HepG2 (cell line): ENCODE data around the gene ZCCHC10. TPM values are rescaled to one million over a fixed set of nuclear protein-coding genes. Genes with fewer than 3 reads are reported as not detected.
A peak's percentile ranks its signal among the peaks of the same experiment; 100 is the strongest.

ENCODE experiments used
- MATR3 ChIP-seq: sonication (generic); formaldehyde crosslinking; IDR thresholded peaks from 2 replicates; pipeline ENCODE4 v1.4.0; 2020; ENCODE audit warnings: missing genetic modification reagents
- MLLT10 ChIP-seq: sonication (generic); formaldehyde crosslinking; IDR thresholded peaks from 2 replicates; pipeline ENCODE4 v1.4.0; 2020; ENCODE audit warnings: missing genetic modification reagents
- NONO ChIP-seq, 2 experiments: fragments of 450-650 bp in 1 of 2; sonication (generic) in 1 of 2; formaldehyde crosslinking in 1 of 2; IDR thresholded peaks in 1 of 2; conservative IDR thresholded peaks in 1 of 2; 2 replicates each; pipeline versions ENCODE4 v1.6.1 to v1.8.0; 2017 to 2022; ENCODE audit warnings: mild to moderate bottlenecking in 1 of 2, missing genetic modification reagents in 1 of 2, moderate library complexity in 1 of 2
- RFX3 ChIP-seq: IDR thresholded peaks from 2 replicates; pipeline ENCODE4 v1.6.1; 2016; ENCODE audit warnings: missing biosample characterization, missing genetic modification reagents
- ZNF326 ChIP-seq: sonication (generic); formaldehyde crosslinking; IDR thresholded peaks from 2 replicates; pipeline ENCODE4 v1.4.0; 2020; ENCODE audit warnings: missing genetic modification reagents, borderline replicate concordance
- ZNF549 ChIP-seq: sonication (generic); formaldehyde crosslinking; IDR thresholded peaks from 2 replicates; pipeline ENCODE4 v1.5.0; 2020; ENCODE audit warnings: missing genetic modification reagents
- ZNF674 ChIP-seq: sonication (generic); formaldehyde crosslinking; IDR thresholded peaks from 2 replicates; pipeline ENCODE4 v1.5.0; 2020; ENCODE audit warnings: low read depth, mild to moderate bottlenecking, missing genetic modification reagents
- ZNF780A ChIP-seq: sonication (generic); formaldehyde crosslinking; IDR thresholded peaks from 2 replicates; pipeline ENCODE4 v1.8.0; 2022; ENCODE audit warnings: mild to moderate bottlenecking, missing genetic modification reagents, moderate library complexity
- ZZZ3 ChIP-seq: sonication (generic); formaldehyde crosslinking; IDR thresholded peaks from 2 replicates; pipeline ENCODE4 v1.4.0; 2020; ENCODE audit warnings: missing genetic modification reagents, mild to moderate bottlenecking, borderline replicate concordance
- polyA plus RNA-seq, 8 experiments: library from polyadenylated mRNA; depleted of rRNA in 3 of 8; stranded (reverse) in 7 of 8; unstranded in 1 of 8; fragments of >200 nt; fragmentation: Illumina TruSeq in 4 of 8; extraction: Trizol in 4 of 8; gene quantifications; 2 replicates each; pipeline versions ENCODE4 v1.2.1 to v1.2.3, GENCODE V29; 2011 to 2016; ENCODE audit warnings: low read depth in 4 of 8, missing spikeins in 1 of 8, mixed read lengths in 1 of 8; ENCODE audit not compliant: insufficient read depth in 1 of 8
- total RNA-seq, 5 experiments: library from RNA; depleted of rRNA; stranded (reverse); fragments of >200 nt; fragmentation: Illumina TruSeq; extraction: Trizol; gene quantifications; 2 replicates each; pipeline ENCODE4 v1.2.3, GENCODE V29; 2016; ENCODE audit warnings: low read depth in 1 of 5
- TF ChIP-seq, protein P1 (sequence below): sonication (generic); formaldehyde crosslinking; IDR thresholded peaks from 2 replicates; pipeline ENCODE4 v1.4.0; 2020; ENCODE audit warnings: missing genetic modification reagents, borderline replicate concordance
- TF ChIP-seq, protein P2 (sequence below): IDR thresholded peaks from 2 replicates; pipeline ENCODE4 v1.6.1; 2018; ENCODE audit warnings: missing genetic modification reagents
- TF ChIP-seq, protein P3 (sequence below), 2 experiments: sonication (generic) in 1 of 2; formaldehyde crosslinking in 1 of 2; IDR thresholded peaks; 2 replicates each; pipeline versions ENCODE4 v1.4.0 to v1.6.1; 2018 to 2020; ENCODE audit warnings: missing genetic modification reagents in 2 of 2, borderline replicate concordance in 1 of 2, low read depth in 1 of 2, mild to moderate bottlenecking in 1 of 2, missing biosample characterization in 1 of 2
- TF ChIP-seq, protein P4 (sequence below): IDR thresholded peaks from 2 replicates; pipeline ENCODE4 v1.6.1; 2016; ENCODE audit warnings: low read depth, control low read depth
- TF ChIP-seq, protein P5 (sequence below): IDR thresholded peaks from 2 replicates; pipeline ENCODE4 v1.6.1; 2012; ENCODE audit warnings: low read depth, low read length, improper control_type of control experiment

The ZCCHC10 gene
- total and polyA plus RNA-seq, 2 of the 13 experiments (the other 11 are each of a cell fraction or from before 2014, with no cell fraction given) = 40.7 to 48.2 TPM

DNA sequence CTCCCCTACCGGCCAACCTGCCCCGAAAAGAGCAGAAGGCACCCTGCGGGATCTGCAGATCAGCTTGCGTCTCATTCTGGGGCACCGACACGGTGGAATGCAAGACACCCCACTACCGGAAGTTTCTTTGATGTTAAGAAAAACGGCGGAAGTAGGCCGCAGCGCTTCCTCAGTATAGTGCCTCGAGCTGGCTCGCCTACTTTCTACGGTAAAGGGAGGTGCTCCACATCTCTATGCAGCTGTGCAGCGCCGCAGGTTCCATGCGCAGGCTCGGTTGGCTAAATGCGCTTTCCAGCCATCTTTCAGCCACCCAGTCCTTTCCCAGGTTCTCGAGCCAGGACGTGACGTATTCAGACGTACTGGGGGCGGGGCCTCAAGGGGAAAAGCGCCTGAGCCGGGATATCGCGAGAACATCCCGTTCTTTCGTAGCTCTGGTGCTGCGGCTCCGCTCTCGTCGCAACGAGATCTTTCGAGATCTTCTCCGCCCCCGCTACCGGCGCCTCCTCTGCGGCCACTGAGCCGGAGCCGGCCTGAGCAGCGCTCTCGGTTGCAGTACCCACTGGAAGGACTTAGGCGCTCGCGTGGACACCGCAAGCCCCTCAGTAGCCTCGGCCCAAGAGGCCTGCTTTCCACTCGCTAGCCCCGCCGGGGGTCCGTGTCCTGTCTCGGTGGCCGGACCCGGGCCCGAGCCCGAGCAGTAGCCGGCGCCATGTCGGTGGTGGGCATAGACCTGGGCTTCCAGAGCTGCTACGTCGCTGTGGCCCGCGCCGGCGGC, 25.4 kb upstream of the ZCCHC10 start, which contains the start of gene HSPA4 (continued):
- TF ChIP-seq, protein P1, sequence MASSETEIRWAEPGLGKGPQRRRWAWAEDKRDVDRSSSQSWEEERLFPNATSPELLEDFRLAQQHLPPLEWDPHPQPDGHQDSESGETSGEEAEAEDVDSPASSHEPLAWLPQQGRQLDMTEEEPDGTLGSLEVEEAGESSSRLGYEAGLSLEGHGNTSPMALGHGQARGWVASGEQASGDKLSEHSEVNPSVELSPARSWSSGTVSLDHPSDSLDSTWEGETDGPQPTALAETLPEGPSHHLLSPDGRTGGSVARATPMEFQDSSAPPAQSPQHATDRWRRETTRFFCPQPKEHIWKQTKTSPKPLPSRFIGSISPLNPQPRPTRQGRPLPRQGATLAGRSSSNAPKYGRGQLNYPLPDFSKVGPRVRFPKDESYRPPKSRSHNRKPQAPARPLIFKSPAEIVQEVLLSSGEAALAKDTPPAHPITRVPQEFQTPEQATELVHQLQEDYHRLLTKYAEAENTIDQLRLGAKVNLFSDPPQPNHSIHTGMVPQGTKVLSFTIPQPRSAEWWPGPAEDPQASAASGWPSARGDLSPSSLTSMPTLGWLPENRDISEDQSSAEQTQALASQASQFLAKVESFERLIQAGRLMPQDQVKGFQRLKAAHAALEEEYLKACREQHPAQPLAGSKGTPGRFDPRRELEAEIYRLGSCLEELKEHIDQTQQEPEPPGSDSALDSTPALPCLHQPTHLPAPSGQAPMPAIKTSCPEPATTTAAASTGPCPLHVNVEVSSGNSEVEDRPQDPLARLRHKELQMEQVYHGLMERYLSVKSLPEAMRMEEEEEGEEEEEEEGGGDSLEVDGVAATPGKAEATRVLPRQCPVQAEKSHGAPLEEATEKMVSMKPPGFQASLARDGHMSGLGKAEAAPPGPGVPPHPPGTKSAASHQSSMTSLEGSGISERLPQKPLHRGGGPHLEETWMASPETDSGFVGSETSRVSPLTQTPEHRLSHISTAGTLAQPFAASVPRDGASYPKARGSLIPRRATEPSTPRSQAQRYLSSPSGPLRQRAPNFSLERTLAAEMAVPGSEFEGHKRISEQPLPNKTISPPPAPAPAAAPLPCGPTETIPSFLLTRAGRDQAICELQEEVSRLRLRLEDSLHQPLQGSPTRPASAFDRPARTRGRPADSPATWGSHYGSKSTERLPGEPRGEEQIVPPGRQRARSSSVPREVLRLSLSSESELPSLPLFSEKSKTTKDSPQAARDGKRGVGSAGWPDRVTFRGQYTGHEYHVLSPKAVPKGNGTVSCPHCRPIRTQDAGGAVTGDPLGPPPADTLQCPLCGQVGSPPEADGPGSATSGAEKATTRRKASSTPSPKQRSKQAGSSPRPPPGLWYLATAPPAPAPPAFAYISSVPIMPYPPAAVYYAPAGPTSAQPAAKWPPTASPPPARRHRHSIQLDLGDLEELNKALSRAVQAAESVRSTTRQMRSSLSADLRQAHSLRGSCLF (CRISPR knock-in tag) = 0 out of 2 replicates have a peak, but pooled peaks have one; percentile 5
- TF ChIP-seq ZZZ3 (CRISPR knock-in tag) = peak; percentile 93
- 0 out of 2 replicates have a peak, but pooled peaks have one; percentile 9 for TF ChIP-seq ZNF780A (CRISPR knock-in tag)
- no peak for TF ChIP-seq NONO (IDR thresholded peaks at IDR 0.05)
- TF ChIP-seq NONO (CRISPR knock-in tag; conservative IDR thresholded peaks at IDR 0.05) = peak; percentile 49; the same call in 1 of the 2 replicates
- TF ChIP-seq, protein P2, sequence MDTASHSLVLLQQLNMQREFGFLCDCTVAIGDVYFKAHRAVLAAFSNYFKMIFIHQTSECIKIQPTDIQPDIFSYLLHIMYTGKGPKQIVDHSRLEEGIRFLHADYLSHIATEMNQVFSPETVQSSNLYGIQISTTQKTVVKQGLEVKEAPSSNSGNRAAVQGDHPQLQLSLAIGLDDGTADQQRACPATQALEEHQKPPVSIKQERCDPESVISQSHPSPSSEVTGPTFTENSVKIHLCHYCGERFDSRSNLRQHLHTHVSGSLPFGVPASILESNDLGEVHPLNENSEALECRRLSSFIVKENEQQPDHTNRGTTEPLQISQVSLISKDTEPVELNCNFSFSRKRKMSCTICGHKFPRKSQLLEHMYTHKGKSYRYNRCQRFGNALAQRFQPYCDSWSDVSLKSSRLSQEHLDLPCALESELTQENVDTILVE (CRISPR knock-in tag) = peak; percentile 56
- no peak for TF ChIP-seq ZNF549 (CRISPR knock-in tag)
- TF ChIP-seq ZNF326 (CRISPR knock-in tag) = no peak
- no peak for TF ChIP-seq RFX3 (CRISPR knock-in tag)
- no peak for TF ChIP-seq ZNF674
- TF ChIP-seq MATR3 = no peak
- TF ChIP-seq, protein P3, sequence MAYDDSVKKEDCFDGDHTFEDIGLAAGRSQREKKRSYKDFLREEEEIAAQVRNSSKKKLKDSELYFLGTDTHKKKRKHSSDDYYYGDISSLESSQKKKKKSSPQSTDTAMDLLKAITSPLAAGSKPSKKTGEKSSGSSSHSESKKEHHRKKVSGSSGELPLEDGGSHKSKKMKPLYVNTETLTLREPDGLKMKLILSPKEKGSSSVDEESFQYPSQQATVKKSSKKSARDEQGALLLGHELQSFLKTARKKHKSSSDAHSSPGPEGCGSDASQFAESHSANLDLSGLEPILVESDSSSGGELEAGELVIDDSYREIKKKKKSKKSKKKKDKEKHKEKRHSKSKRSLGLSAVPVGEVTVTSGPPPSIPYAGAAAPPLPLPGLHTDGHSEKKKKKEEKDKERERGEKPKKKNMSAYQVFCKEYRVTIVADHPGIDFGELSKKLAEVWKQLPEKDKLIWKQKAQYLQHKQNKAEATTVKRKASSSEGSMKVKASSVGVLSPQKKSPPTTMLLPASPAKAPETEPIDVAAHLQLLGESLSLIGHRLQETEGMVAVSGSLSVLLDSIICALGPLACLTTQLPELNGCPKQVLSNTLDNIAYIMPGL (CRISPR knock-in tag; IDR thresholded peaks at IDR 0.05; ENCODE audit: borderline replicate concordance in 1 of 2, low read depth in 1 of 2) = peak; percentile 71 to 79
- TF ChIP-seq, protein P4, sequence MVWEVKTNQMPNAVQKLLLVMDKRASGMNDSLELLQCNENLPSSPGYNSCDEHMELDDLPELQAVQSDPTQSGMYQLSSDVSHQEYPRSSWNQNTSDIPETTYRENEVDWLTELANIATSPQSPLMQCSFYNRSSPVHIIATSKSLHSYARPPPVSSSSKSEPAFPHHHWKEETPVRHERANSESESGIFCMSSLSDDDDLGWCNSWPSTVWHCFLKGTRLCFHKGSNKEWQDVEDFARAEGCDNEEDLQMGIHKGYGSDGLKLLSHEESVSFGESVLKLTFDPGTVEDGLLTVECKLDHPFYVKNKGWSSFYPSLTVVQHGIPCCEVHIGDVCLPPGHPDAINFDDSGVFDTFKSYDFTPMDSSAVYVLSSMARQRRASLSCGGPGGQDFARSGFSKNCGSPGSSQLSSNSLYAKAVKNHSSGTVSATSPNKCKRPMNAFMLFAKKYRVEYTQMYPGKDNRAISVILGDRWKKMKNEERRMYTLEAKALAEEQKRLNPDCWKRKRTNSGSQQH (CRISPR knock-in tag) = peak; percentile 64
- TF ChIP-seq MLLT10 = no peak
- TF ChIP-seq, protein P5, sequence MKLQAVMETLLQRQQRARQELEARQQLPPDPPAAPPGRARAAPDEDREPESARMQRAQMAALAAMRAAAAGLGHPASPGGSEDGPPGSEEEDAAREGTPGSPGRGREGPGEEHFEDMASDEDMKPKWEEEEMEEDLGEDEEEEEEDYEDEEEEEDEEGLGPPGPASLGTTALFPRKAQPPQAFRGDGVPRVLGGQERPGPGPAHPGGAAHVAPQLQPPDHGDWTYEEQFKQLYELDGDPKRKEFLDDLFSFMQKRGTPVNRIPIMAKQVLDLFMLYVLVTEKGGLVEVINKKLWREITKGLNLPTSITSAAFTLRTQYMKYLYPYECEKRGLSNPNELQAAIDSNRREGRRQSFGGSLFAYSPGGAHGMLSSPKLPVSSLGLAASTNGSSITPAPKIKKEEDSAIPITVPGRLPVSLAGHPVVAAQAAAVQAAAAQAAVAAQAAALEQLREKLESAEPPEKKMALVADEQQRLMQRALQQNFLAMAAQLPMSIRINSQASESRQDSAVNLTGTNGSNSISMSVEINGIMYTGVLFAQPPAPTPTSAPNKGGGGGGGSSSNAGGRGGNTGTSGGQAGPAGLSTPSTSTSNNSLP = no peak
